GM23338 (cell line): Measurements from ENCODE around the gene IPO13. TPM values are rescaled to one million over a fixed set of nuclear protein-coding genes. Genes with fewer than 3 reads are reported as not detected.

Experiments used
- ATAC-seq: fragments of 200-7000 bp; cut with Tn5 transposase; 3 replicates; pipeline ENCODE4 v1.9.1; 2020
- DNase-seq: peaks from one replicate; pipeline ENCODE4 v3.0.0-alpha.2; 2015; ENCODE audit warnings: low spot score
- H2AFZ ChIP-seq: fragments of 200-600 bp; sonication (generic); 2 replicates; pipeline ENCODE4 v1.8.0; 2016; ENCODE audit warnings: antibody characterized with exemption, mild to moderate bottlenecking, moderate library complexity
- H3F3A ChIP-seq: fragments of 200-600 bp; sonication (generic); replicated peaks from 2 replicates; pipeline ENCODE4 v1.8.0; 2017; ENCODE audit warnings: antibody characterized with exemption, mixed run types, low read depth
- H3K27ac ChIP-seq: fragments of 200-600 bp; sonication (generic); 2 replicates; pipeline ENCODE4 v1.6.1; 2016; ENCODE audit warnings: low read depth
- H3K27me3 ChIP-seq: fragments of 200-600 bp; sonication (generic); 2 replicates; pipeline ENCODE4 v1.8.0; 2016; ENCODE audit warnings: mild to moderate bottlenecking, mixed run types, moderate library complexity; ENCODE audit not compliant: insufficient read depth
- H3K36me3 ChIP-seq: fragments of 200-600 bp; sonication (generic); 2 replicates; pipeline ENCODE4 v1.8.0; 2016; ENCODE audit warnings: mild to moderate bottlenecking; ENCODE audit not compliant: insufficient read depth
- H3K4me1 ChIP-seq: fragments of 200-600 bp; sonication (generic); 2 replicates; pipeline ENCODE4 v1.8.0; 2016; ENCODE audit warnings: mild to moderate bottlenecking, moderate library complexity; ENCODE audit not compliant: insufficient read depth
- H3K4me2 ChIP-seq: fragments of 200-600 bp; sonication (generic); 2 replicates; pipeline ENCODE4 v1.7.1; 2017; ENCODE audit warnings: mixed run types
- H3K4me3 ChIP-seq: fragments of 200-600 bp; sonication (generic); 2 replicates; pipeline ENCODE4 v1.6.1; 2016; ENCODE audit warnings: mixed run types
- H3K79me2 ChIP-seq: fragments of 200-600 bp; sonication (generic); replicated peaks from 2 replicates; pipeline ENCODE4 v1.8.0; 2017; ENCODE audit warnings: mild to moderate bottlenecking; ENCODE audit not compliant: insufficient read depth
- H3K9me2 ChIP-seq: fragments of 200-600 bp; sonication (generic); 2 replicates; pipeline ENCODE4 v1.8.0; 2017; ENCODE audit not compliant: insufficient read depth
- H4K20me1 ChIP-seq: fragments of 200-600 bp; sonication (generic); replicated peaks from 2 replicates; pipeline ENCODE4 v1.8.0; 2017; ENCODE audit warnings: mild to moderate bottlenecking; ENCODE audit not compliant: insufficient read depth
- H3K27ac Mint-ChIP-seq: 2 replicates; pipeline ENCODE4 v1.8.0; 2020; ENCODE audit warnings: inconsistent platforms, mild to moderate bottlenecking, moderate library complexity, mixed read lengths
- H3K27me3 Mint-ChIP-seq: 3 replicates; pipeline ENCODE4 v1.8.0; 2022; ENCODE audit warnings: low read depth, mild to moderate bottlenecking, moderate library complexity, mixed read lengths, inconsistent platforms; ENCODE audit not compliant: insufficient read depth, poor library complexity
- H3K36me3 Mint-ChIP-seq: 3 replicates; pipeline ENCODE4 v1.8.0; 2021; ENCODE audit warnings: low read depth, mild to moderate bottlenecking, inconsistent platforms, moderate library complexity, mixed read lengths
- H3K4me1 Mint-ChIP-seq: 3 replicates; pipeline ENCODE4 v1.8.0; 2020; ENCODE audit warnings: mild to moderate bottlenecking, inconsistent platforms, mixed read lengths
- H3K4me3 Mint-ChIP-seq: 3 replicates; pipeline ENCODE4 v1.8.0; 2021; ENCODE audit warnings: moderate library complexity, mild to moderate bottlenecking, inconsistent platforms, mixed read lengths
- H3K9me3 Mint-ChIP-seq: 3 replicates; pipeline ENCODE4 v1.8.0; 2020; ENCODE audit warnings: moderate library complexity, mild to moderate bottlenecking, inconsistent platforms, mixed read lengths
- CREB1 ChIP-seq: fragments of 250-450 bp; sonication (Bioruptor Pico); IDR thresholded peaks from 2 replicates; pipeline ENCODE4 v1.5.0; 2020; ENCODE audit warnings: low read depth, mild to moderate bottlenecking, moderate library complexity
- EZH2phosphoT487 ChIP-seq: fragments of 200-600 bp; sonication (generic); IDR thresholded peaks from one replicate; pipeline ENCODE4 v1.8.1; 2018; ENCODE audit warnings: antibody characterized with exemption; ENCODE audit not compliant: unreplicated experiment
- POLR2AphosphoS5 ChIP-seq: IDR thresholded peaks from 2 replicates; pipeline ENCODE4 v1.6.1; 2016; ENCODE audit warnings: antibody characterized with exemption, low read depth
- STAT1 ChIP-seq: IDR thresholded peaks from one replicate; pipeline ENCODE4 v1.6.1; 2016; ENCODE audit warnings: antibody characterized with exemption; ENCODE audit not compliant: unreplicated experiment
- polyA plus RNA-seq: library from polyadenylated mRNA; unstranded; fragments of >200 nt; fragmentation: Nextera tagmentation; extraction: Ambion mirVana; gene quantifications from 2 replicates; pipeline ENCODE4 v1.2.1, GENCODE V29; 2016
- total RNA-seq: library from RNA; depleted of rRNA; stranded (reverse); fragments of >200 nt; shearing (Covaris generic); gene quantifications from 2 replicates; pipeline ENCODE4 v1.2.3, GENCODE V29; 2014
- TF ChIP-seq, protein P1 (sequence below), 2 experiments: fragments of 200-600 bp in 1 of 2; sonication (generic) in 1 of 2; conservative IDR thresholded peaks; 2 replicates each; pipeline versions ENCODE4 v1.5.1 to v1.6.1; 2016 to 2017; ENCODE audit warnings: antibody characterized with exemption in 2 of 2, low read depth in 2 of 2, mild to moderate bottlenecking in 2 of 2, moderate library complexity in 1 of 2
- TF ChIP-seq, protein P2 (sequence below): fragments of 250-450 bp; sonication (Bioruptor Pico); IDR thresholded peaks from 2 replicates; pipeline ENCODE4 v1.5.0; 2020; ENCODE audit warnings: mild to moderate bottlenecking, moderate library complexity
- TF ChIP-seq, protein P3 (sequence below): IDR thresholded peaks from one replicate; pipeline ENCODE4 v1.6.1; 2018; ENCODE audit warnings: antibody characterized with exemption; ENCODE audit not compliant: unreplicated experiment

The IPO13 gene
- total and polyA plus RNA-seq, 2 experiments from 2014 or later = 10.4 to 22.8 TPM

DNA sequence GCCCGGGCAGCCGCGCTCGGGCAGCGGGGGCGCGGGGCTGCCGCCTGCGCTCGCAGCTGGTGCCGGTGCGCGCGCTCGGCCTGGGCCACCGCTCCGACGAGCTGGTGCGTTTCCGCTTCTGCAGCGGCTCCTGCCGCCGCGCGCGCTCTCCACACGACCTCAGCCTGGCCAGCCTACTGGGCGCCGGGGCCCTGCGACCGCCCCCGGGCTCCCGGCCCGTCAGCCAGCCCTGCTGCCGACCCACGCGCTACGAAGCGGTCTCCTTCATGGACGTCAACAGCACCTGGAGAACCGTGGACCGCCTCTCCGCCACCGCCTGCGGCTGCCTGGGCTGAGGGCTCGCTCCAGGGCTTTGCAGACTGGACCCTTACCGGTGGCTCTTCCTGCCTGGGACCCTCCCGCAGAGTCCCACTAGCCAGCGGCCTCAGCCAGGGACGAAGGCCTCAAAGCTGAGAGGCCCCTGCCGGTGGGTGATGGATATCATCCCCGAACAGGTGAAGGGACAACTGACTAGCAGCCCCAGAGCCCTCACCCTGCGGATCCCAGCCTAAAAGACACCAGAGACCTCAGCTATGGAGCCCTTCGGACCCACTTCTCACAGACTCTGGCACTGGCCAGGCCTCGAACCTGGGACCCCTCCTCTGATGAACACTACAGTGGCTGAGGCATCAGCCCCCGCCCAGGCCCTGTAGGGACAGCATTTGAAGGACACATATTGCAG, 10.2 kb upstream of the IPO13 start:
- Histone ChIP-seq H3K4me1 (peaks cover 42% of the 10 kb centered on the region), H3K36me3 (no peaks in the 10 kb centered on the region), H3K4me2 (peak overlapping the region; percentile 97), H2AFZ (no peak overlapping the region), H3K4me3 (peak overlapping the region; percentile 70), H3K27ac (no peak overlapping the region), H4K20me1 (peaks cover 16% of the 10 kb centered on the region), H3K9me2 (no peaks in the 10 kb centered on the region), H3K79me2 (0 out of 2 replicates have a peak, but pooled peaks cover 7% of the 10 kb centered on the region), H3F3A (peaks cover 32% of the 10 kb centered on the region), H3K27me3 (peaks cover 8% of the 10 kb centered on the region)
- Mint-ChIP-seq H3K36me3 (peaks cover 4% of the 10 kb centered on the region; the same call in 1 of the 3 replicates), H3K4me3 (peak overlapping the region; percentile 81), H3K27ac (no peak overlapping the region), H3K9me3 (no peaks in the 10 kb centered on the region), H3K4me1 (peaks cover 59% of the 10 kb centered on the region), H3K27me3 (peaks cover 31% of the 10 kb centered on the region)
- peak; percentile 85 for DNase-seq
- peak; percentile 18 for ATAC-seq
- TF ChIP-seq, protein P1, sequence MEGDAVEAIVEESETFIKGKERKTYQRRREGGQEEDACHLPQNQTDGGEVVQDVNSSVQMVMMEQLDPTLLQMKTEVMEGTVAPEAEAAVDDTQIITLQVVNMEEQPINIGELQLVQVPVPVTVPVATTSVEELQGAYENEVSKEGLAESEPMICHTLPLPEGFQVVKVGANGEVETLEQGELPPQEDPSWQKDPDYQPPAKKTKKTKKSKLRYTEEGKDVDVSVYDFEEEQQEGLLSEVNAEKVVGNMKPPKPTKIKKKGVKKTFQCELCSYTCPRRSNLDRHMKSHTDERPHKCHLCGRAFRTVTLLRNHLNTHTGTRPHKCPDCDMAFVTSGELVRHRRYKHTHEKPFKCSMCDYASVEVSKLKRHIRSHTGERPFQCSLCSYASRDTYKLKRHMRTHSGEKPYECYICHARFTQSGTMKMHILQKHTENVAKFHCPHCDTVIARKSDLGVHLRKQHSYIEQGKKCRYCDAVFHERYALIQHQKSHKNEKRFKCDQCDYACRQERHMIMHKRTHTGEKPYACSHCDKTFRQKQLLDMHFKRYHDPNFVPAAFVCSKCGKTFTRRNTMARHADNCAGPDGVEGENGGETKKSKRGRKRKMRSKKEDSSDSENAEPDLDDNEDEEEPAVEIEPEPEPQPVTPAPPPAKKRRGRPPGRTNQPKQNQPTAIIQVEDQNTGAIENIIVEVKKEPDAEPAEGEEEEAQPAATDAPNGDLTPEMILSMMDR (conservative IDR thresholded peaks at IDR 0.05; ENCODE audit: low read depth in 2 of 2) = peak; percentile 49 to 51
- no peak for TF ChIP-seq EZH2phosphoT487

DNA sequence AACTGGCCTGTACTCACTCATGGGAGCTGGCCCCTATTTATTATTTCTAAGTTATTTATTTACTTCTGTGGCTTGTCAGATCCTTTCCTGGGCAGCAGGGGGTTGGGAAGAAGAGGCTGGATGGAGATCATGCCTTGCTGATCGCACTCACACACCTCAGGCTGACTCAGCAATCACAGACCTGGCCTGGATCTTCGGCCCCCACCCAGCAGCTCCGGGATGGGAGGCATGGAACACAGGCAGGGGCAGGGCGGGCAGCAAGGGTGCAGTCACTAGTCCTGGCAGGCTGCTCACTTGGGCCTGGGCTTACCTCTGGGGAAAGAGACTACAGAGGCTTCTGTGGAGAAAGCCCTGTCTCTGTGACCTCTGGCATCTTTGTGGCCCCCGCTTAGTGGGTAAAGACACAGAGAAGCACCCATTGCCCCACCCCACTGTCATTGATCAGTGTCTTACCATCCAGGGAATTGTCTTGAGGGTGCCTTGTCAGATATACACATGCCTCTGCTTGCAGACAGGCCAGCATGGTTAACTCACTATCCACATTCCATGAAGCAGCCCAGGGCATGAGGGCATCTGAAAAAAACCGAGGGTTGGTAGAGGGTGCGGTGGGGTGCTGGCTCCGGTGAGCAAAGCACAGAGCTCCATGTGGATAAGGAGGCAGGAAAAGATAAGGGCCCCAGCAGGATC, 9.4 kb upstream of the IPO13 start:
- peaks cover 32% of the 10 kb centered on the region for H3F3A ChIP-seq
- Mint-ChIP-seq H3K4me1 (peaks cover 60% of the 10 kb centered on the region), H3K9me3 (no peaks in the 10 kb centered on the region), H3K27me3 (peaks cover 28% of the 10 kb centered on the region), H3K27ac (no peak overlapping the region), H3K36me3 (peaks cover 4% of the 10 kb centered on the region; the same call in 1 of the 3 replicates), H3K4me3 (peak overlapping the region; percentile 81; the same call in 2 of the 3 replicates)
- no peaks in the 10 kb centered on the region for H3K9me2 ChIP-seq
- peaks cover 42% of the 10 kb centered on the region for H3K4me1 ChIP-seq
- H3K27ac ChIP-seq = no peak overlapping the region
- no peak for ATAC-seq
- peaks cover 16% of the 10 kb centered on the region for H4K20me1 ChIP-seq
- no peak overlapping the region for H2AFZ ChIP-seq
- H3K79me2 ChIP-seq = 0 out of 2 replicates have a peak, but pooled peaks cover 7% of the 10 kb centered on the region
- peak overlapping the region; percentile 97 for H3K4me2 ChIP-seq
- DNase-seq = no peak
- TF ChIP-seq CREB1 (CRISPR knock-in tag) = no peak
- no peak for TF ChIP-seq STAT1
- TF ChIP-seq EZH2phosphoT487 = no peak
- TF ChIP-seq, protein P2, sequence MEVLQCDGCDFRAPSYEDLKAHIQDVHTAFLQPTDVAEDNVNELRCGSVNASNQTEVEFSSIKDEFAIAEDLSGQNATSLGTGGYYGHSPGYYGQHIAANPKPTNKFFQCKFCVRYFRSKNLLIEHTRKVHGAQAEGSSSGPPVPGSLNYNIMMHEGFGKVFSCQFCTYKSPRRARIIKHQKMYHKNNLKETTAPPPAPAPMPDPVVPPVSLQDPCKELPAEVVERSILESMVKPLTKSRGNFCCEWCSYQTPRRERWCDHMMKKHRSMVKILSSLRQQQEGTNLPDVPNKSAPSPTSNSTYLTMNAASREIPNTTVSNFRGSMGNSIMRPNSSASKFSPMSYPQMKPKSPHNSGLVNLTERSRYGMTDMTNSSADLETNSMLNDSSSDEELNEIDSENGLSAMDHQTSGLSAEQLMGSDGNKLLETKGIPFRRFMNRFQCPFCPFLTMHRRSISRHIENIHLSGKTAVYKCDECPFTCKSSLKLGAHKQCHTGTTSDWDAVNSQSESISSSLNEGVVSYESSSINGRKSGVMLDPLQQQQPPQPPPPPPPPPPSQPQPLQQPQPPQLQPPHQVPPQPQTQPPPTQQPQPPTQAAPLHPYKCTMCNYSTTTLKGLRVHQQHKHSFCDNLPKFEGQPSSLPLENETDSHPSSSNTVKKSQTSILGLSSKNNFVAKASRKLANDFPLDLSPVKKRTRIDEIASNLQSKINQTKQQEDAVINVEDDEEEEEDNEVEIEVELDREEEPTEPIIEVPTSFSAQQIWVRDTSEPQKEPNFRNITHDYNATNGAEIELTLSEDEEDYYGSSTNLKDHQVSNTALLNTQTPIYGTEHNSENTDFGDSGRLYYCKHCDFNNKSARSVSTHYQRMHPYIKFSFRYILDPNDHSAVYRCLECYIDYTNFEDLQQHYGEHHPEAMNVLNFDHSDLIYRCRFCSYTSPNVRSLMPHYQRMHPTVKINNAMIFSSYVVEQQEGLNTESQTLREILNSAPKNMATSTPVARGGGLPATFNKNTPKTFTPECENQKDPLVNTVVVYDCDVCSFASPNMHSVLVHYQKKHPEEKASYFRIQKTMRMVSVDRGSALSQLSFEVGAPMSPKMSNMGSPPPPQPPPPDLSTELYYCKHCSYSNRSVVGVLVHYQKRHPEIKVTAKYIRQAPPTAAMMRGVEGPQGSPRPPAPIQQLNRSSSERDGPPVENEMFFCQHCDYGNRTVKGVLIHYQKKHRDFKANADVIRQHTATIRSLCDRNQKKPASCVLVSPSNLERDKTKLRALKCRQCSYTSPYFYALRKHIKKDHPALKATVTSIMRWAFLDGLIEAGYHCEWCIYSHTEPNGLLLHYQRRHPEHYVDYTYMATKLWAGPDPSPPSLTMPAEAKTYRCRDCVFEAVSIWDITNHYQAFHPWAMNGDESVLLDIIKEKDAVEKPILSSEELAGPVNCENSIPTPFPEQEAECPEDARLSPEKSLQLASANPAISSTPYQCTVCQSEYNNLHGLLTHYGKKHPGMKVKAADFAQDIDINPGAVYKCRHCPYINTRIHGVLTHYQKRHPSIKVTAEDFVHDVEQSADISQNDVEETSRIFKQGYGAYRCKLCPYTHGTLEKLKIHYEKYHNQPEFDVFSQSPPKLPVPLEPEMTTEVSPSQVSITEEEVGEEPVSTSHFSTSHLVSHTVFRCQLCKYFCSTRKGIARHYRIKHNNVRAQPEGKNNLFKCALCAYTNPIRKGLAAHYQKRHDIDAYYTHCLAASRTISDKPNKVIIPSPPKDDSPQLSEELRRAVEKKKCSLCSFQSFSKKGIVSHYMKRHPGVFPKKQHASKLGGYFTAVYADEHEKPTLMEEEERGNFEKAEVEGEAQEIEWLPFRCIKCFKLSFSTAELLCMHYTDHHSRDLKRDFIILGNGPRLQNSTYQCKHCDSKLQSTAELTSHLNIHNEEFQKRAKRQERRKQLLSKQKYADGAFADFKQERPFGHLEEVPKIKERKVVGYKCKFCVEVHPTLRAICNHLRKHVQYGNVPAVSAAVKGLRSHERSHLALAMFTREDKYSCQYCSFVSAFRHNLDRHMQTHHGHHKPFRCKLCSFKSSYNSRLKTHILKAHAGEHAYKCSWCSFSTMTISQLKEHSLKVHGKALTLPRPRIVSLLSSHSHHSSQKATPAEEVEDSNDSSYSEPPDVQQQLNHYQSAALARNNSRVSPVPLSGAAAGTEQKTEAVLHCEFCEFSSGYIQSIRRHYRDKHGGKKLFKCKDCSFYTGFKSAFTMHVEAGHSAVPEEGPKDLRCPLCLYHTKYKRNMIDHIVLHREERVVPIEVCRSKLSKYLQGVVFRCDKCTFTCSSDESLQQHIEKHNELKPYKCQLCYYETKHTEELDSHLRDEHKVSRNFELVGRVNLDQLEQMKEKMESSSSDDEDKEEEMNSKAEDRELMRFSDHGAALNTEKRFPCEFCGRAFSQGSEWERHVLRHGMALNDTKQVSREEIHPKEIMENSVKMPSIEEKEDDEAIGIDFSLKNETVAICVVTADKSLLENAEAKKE = no peak
- TF ChIP-seq, protein P3, sequence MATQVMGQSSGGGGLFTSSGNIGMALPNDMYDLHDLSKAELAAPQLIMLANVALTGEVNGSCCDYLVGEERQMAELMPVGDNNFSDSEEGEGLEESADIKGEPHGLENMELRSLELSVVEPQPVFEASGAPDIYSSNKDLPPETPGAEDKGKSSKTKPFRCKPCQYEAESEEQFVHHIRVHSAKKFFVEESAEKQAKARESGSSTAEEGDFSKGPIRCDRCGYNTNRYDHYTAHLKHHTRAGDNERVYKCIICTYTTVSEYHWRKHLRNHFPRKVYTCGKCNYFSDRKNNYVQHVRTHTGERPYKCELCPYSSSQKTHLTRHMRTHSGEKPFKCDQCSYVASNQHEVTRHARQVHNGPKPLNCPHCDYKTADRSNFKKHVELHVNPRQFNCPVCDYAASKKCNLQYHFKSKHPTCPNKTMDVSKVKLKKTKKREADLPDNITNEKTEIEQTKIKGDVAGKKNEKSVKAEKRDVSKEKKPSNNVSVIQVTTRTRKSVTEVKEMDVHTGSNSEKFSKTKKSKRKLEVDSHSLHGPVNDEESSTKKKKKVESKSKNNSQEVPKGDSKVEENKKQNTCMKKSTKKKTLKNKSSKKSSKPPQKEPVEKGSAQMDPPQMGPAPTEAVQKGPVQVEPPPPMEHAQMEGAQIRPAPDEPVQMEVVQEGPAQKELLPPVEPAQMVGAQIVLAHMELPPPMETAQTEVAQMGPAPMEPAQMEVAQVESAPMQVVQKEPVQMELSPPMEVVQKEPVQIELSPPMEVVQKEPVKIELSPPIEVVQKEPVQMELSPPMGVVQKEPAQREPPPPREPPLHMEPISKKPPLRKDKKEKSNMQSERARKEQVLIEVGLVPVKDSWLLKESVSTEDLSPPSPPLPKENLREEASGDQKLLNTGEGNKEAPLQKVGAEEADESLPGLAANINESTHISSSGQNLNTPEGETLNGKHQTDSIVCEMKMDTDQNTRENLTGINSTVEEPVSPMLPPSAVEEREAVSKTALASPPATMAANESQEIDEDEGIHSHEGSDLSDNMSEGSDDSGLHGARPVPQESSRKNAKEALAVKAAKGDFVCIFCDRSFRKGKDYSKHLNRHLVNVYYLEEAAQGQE = no peak
- TF ChIP-seq POLR2AphosphoS5 = no peak
- peaks cover 8% of the 10 kb centered on the region for H3K27me3 ChIP-seq
- peak overlapping the region; percentile 70 for H3K4me3 ChIP-seq
- no peaks in the 10 kb centered on the region for H3K36me3 ChIP-seq
